8988T (cell line): ENCODE data around the gene TMEM255A.

Source experiments
- DNase-seq: peaks from one replicate; pipeline ENCODE4 v3.0.0; 2011

Gene TMEM255A

DNA sequence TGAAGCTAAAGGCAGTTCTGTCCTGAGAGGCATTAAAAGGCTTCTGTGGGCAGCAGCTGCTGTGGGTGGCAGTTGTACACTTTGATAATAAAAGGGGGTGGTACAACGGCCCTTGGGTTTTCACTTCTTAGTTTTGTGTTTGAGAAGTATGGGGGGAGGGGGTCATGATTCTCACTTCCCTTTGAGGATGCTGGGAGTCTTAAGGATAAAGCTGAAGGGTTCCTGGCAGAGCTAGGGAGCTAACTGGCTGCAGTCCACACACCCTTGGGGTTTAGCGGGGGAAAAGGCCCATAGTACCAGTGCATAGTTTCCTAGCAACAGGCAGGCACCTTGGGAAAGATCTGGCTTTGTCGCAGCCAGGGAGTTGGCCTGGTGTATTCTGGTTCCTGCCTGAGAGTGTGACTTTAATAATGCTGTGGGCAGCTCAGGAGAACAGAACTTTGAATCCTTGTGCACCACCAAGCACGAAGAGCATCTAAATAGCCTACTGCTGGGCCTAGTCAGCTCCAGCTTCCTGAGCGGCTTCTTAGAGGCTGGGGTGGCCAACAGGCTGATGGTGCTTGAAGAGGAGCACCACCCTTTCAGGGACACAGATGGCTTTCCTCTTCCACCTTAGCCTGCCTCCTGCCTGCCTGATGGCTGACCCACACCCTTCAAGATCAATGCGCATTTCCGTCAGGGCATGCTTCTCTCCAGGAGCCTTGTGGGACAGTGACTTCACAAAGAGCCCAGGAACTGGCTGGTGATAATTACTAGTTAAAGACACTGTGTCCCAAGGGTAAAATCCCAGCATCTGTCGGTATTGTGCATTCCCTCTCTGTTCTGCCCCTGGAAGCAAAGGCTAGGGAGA, 48.2 kb downstream of the TMEM255A start:
- DNase-seq, result no peak

DNA sequence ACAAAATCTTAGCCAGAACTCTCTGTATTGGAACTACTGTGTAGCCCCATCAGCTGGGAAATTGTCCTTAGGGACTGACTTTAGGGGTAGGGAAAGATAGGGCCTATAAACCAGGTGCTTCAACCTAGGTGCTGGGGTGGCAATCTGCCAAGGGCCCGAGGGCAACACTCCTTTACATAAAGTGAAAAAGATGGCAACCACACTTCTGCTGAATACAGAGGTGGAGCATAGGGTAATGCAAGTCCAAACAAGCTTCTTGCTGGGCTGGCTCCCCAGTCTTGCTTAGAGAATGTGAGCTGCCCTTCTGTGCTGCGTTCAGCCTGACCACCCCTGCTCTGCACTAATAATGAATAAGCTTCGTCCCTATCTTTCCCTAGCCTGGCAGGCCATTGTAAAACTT, 50.9 kb downstream of the TMEM255A start:
- no peak for DNase-seq

DNA sequence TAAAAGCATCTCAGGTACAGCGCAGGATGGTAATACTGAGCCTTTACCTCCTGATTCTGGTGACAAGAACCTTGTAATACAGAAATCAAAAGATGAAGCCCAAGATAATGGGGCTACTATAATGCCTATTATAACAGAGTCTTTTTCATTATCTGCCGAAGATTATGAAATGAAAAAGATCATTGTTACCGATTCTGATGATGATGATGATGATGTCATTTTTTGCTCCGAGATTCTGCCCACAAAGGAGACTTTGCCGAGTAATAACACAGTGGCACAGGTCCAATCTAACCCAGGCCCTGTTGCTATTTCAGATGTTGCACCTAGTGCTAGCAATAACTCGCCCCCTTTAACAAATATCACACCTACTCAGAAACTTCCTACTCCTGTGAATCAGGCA, 57.5 kb downstream of the TMEM255A start:
- no peak for DNase-seq

DNA sequence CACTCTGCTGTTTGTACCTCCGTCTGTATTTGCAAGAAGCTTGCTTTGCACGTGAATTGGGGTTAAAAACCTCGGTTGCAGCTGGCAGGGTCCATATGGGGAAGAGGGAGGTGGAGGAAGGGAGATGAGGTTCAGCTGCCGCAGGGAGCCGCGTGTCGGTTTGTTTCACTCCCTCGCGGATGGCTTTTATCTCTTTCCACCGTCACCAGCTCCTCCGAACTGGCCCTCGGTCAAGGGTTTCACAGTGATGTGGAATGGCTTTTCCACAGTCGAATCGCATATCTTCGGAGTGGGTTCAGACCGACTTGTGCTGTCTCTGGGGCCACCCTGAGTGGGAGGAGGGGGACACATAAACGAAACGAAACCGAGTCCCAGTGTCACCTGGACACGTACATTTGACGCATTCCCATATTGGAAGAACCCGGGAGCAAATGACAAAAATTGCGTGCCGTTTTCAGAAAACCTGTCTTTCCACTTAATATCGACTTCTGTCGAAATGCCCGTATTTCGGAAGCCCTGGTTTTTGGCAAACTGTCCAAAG, 59.7 kb downstream of the TMEM255A start:
- DNase-seq, result no peak

DNA sequence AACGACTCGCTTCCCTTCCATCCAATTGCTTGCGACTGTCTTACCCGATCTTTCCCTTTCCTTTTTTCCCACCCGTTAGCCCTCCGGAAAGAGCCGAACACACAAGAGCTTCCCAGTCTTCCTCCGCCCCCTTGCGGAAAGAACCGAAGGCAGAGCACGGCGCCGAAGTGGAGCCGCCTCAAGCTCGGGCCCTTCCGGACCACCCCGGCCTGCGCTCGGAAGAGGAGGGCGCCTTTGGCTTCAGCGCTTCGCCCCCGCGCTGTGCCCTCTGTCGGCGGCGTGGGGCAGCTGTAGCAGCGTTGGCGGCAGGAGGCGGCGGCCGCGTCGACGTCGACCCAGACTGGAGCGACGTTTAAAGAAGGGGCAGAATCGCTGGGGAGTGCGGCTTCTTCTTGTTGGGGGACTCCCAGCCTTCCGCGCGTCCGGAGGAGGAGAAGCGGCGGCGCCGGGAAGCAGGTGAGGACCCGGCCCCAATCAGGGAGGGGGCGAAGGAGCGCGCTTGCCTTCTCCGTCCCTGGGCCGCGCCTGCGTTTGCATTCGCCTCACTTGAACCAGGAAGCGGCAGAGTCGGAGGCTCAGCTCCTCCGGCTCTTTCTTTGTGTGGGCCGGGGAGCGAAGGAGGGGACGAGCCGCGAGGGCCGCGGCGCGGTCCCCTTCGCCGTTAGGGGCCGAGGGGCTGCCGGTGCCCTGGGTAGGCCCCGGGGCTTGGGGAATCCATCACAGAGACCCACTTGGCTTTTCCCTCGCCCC, 60.6 kb downstream of the TMEM255A start, which contains the start of gene ZBTB33:
Gene ZBTB33 (plus strand): TSS at position 291 of the 750 bp plus-strand sequence. CDS start 2,604 bp downstream, outside the sequence.
- peak; percentile 41 for DNase-seq

DNA sequence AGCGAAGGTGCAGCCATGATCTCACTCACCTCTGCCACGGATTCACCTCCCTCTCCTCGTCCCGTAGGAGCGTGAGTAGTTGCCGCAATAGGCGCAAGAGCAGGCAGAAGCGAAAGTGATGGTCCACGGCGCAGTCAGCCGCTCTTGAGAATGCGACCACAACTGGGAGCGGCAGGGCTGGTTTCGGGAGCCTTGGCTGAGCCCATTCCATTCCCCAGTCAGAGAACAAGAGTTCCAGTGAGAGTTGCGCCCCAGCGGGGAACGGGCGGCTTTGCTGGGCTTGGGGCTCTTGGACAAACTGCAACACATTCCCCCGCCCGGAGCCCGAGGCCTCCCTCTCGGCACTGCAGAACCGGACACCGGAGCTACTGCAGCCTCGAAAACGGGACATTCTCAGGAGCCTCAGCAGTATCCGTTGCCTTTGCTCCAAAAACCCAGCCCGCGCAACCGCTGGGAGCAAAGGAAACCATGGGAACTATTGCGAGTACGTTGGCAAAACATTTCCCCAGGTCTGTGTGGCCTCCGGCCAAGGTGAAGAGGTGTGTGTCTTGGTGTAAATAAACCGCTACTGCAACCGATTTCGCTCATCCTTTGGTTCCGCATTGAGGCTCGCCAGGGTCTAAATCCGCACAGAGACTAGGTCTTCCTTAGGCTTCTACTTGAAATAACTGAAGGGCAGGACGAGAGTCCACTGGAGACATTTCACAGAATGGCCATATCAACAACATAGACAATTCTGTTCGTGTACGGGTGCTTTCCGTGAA, 66.3 kb downstream of the TMEM255A start:
- DNase-seq, result no peak

DNA sequence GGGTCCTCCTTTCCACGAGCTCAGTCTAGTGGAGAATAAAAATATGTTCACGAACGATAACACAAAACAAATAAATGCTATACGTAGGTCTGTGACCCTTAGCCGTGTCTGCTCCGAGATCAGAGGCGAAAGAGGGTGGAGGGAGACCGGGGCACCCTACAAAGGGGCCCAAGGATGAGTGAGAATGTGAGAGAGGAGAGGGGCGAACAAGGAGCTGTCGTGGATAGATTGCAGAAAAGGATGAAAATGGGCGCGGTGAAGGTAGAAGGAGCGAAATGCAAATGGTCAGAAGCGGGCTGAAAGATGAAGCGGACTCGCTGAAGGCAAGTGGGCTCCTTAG, 66.9 kb downstream of the TMEM255A start:
- DNase-seq, result no peak

DNA sequence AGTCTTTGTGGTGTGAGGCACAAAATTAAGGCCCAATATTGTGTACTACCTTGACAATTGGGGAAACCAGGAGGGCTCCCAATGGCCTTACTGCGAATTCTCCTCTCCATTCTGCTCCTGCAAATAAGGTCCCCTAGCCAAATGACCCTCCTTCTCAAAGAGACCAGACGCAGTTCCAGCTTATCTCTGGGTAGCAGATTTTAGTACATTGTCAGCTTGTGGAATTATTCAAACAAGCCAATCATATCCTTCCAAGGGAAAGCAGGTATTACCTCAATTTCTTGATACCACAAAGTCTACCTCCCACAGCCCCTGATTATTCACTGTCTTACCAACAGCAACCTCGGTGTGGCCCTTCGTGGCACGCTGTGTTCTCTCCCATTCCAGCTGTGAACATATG, 68.4 kb downstream of the TMEM255A start:
- no peak for DNase-seq

DNA sequence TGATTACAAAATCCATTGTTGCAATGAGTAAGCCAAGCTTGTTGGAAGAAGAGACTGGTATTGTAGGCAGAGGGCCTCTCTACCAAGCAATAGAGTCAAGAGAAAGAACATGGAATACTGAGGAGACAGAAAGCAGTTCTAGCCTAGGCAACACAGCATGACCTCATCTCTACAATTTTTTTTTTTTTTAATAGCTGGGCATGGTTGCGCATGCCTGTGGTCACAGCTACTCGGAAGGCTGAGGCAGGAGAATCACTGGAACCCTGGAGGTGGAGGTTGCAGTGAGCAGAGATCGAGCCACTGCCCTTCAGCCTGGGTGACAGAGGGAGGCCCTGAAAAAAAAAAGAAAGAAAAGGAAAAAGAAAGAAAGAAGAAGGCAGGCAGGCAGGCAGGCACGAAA, 72.3 kb downstream of the TMEM255A start:
- DNase-seq, result no peak

DNA sequence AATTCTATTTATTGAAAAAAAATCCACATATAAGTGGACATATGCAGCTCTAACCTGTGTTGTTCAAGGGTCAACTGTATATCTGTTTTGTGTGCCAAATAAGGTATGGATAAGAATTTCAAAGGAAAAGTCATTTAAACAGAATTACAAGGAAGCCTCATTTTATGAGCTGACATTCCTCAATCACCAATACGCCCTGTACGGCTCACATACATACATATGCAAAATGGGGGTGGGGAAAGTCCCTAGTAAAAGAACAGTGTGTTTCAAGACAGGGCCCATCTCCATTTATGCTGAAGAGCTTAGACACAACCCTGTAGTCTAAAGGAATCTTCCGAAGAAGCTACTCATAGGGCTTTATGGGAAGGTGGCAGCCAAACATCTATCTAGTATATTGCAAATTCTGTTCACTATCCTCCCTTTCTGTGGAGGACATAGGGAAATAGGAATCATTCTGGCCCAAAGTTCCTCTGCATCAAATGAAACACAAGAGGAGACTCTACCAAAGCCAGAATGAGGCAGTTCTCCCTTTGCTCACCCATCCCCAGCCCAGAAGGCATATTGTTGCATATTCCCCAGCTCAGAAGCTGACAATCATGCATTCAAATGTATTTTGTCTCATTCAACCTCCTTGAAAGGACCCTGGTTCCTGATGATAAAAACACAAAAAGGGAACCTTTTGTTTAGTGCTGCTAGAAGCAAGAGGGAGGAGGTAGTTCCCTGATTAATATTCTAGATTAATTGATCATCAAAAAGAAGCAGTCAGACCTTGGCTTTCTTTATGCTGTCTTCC, 74.4 kb downstream of the TMEM255A start:
- DNase-seq, result no peak

DNA sequence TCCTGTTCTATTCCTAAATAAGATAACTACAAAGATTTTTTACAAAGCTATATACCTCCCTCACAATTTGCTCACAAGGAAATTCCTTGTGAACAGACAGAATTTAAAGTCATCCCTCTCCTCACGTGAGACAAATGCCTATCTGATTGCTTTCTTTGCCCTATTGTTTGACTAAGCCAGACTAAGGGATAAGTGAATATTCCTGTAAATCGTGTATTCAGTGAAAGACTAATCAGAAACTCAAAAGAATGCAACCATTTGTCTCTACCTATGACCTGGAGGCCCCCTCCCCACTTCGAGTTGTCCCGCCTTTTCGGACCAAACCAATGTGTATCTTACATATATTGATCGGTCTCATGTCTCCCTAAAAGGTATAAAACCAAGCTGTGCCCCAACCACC, 76.0 kb downstream of the TMEM255A start:
- DNase-seq, result no peak

DNA sequence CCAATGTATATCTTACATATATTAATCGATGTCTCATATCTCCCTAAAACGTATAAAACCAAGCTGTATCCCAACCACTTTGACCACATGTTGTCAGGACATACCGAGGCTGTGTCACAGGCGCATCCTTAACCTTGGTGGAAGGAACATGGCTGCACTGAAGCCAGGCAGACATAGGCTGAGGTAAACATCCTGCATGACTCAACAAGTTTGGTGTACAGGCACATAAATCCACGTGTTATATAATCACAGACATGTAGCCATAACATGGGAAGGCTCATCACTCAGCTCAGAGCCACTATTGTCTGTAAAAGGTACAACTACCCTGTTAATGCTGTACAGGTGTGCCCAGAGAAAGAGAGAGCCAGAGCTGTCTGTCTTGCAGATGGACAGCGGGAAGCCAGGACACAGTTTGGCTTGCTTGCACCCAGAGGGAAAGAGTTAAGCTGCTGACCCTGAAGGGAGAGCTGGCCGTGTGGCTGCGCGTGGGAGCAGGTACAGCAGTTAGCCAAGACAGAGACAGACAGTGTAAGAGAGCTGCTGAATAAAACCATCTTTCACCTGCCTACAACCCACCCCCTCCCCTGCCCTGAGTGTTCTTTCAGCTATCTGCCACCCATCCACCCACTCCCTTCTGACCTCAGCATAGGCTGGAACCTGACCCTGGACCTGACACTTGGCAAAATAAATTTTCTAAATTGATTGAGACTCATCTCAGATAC, 82.9 kb downstream of the TMEM255A start:
- no peak for DNase-seq

DNA sequence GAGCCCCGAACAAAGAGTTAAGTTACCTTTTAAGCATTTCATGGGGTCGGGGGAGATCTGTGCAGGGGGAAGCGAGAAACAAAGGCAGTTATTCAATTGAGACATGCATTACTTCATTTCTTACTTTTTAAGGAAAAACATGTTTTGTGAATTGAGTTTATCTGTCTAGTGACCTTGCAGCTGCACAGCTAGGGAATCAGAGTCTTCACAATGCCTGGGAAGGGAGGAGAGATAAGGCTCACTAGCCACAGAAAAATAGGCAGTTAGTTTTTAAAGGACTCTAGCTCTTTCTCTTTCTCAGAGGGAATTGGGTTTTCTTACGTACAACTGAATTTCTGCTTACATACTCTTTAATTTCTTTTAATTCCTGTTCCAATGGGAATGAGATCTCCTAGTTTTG, 86.9 kb downstream of the TMEM255A start:
- DNase-seq, result no peak

DNA sequence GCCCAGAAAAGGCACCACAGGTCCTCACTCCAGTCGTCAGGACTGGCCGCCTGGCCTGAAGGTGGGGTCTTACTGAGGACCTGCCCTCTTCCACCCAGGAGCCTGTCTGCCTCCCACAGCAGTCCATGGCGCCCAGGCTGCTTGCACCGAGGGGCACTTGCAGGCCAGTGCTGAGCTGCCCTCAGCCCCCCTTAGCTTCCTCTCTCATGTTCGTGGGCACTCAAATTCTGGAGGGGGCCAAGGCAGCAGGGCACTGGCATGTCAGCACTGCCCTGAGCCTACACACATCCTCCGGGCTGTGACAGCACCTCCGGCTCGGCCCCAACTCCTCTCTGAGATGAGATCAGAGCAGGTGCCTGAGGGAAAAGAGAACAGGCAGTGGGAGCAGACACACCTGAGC, 87.9 kb downstream of the TMEM255A start:
- no peak for DNase-seq

DNA sequence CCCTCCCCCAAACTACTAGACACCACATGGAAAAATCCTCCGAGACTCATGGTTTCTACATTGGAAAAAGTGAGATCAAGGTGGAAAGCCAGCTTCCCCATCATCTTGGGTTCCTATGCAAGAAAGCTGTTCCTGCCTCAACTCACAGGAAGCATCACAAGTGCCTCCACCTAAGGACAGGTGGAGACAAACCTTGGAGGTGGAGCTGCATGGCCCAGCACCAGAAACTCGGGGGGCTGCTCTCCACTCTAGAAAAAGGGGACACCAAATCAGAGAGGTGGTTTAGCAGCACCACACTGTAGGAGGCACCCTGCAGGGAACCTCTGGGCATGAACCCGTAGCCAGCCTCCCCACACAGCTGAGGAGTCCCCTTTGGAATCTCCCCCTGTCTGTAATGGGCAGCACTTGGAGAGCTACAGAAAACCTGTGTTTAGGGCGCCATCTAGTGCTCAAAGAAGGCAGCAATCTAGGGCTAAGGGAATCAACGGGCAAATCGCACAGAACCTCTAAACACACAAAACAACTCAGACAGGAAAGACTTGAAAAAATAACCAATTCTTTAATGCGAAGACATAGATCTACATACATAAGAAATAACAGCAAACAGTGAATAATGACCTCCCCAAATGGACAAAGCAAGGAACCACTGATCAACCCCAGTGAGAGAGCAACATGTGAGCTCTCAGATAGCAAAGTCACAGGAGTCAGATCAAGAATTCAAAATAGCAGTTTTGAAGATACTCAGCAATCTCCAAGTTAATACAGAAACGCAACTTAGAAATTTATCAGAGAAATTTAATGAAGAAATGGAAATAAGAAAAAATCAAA, 97.6 kb downstream of the TMEM255A start:
- DNase-seq, result peak; percentile 42
